ENCODE results near the gene POLR3B. TPM values are rescaled to one million over a fixed set of nuclear protein-coding genes. Genes with fewer than 3 reads are reported as not detected.

Gene POLR3B
- polyA plus RNA-seq, 1 donor from 2014 or later = 3.3 TPM

DNA sequence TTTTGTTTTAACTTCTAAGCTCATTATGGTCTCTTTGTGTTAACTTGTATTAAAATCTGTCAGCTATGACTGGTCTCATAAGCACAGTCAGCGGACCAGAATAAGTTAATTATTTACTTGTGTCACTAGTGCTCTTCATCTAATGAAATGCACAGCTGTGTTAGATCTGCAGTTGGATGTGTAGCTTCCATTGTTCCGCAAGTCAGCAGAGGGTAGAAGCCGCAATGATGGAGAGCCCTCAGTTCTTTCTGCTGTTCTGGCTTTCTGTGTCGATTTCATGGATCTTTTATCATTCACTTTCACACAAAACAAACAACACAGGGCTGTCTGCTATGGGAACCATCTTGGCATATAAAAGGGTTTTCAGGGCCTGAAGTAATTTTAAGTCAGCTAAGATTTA is 136.0 kb downstream of the POLR3B start:
- Mint-ChIP-seq H3K9me3 (no peaks in the 10 kb centered on the region), H3K4me1 (no peaks in the 10 kb centered on the region), H3K27ac (no peak overlapping the region), H3K27me3 (no peaks in the 10 kb centered on the region), H3K36me3 (peaks cover 20% of the 10 kb centered on the region), H3K4me3 (no peak overlapping the region)

DNA sequence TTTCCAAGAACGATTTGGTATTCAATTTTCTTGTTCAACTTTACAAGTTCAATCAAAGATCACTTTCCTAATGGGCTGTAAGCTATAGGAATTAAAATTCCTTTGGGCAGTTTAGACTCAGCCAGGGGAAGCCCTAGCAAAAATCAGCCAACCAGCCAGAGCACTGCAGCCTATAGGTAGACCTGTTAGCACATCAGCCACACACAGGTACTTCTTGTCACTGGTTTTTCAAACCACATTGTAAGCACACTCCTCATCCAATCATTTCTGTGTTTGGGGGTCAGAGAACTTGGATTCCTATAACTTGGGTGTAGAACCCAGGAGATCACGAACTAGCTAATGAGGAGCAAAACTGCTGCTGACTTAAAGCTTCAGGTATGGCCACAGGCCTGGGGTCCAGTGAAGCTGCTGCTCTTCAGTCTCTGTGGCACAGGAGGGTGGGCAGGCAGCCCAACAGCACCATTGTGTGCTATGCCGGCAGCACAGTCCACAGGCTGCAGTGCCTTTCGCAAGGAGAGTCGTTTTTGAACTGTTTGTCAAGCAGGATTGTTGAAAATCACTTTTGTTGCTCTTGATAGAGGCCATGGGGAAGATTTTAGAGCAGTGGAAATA is 137.9 kb downstream of the POLR3B start:
- no peaks in the 10 kb centered on the region for H3K9me3 Mint-ChIP-seq
- H3K4me3 Mint-ChIP-seq = no peak overlapping the region
- H3K27ac Mint-ChIP-seq = no peak overlapping the region
- peaks cover 17% of the 10 kb centered on the region for H3K36me3 Mint-ChIP-seq
- H3K27me3 Mint-ChIP-seq = no peaks in the 10 kb centered on the region
- H3K4me1 Mint-ChIP-seq = no peaks in the 10 kb centered on the region

DNA sequence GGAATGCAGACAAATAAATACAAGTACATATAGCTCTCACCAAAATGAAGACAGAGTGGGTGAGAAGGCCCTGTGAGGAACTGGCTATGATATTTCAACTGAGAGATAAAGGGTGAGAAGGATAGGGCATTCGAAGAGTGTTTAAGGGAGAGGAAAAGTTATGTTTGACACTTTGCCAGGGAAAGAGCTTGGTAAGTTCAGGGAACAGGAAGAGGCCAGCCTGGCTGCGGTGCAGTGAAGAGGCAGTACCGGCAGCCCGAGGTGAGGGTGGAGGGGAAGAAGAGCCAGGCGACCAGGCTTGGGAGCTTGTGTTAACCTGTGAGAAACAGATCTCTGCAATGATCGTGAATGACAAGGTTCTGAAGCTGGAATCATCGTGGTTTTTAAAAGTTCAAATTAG is 140.5 kb downstream of the POLR3B start:
- Mint-ChIP-seq H3K36me3 (peaks cover 15% of the 10 kb centered on the region), H3K27ac (no peak overlapping the region)

DNA sequence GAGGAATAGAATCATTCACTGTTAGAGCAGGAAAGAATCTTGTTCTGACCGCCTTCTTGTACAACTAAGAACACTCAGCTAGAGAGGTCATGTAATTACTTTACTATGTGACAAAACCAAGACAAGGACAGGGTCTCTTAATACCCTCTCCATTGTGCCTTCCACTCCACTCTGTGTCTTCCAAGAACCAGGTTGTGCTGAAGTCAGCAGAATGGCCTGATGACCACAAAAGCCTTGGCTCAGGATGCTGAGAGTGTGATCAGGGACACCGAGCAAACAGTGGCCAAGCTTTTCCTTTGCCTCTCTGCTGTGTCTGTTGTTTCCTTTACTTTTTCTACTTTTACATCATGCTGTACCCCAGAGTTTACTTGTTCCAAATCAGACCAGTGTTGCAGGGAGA is 142.1 kb downstream of the POLR3B start:
- H3K27ac Mint-ChIP-seq = no peak overlapping the region
- no peaks in the 10 kb centered on the region for H3K4me1 Mint-ChIP-seq
- H3K4me3 Mint-ChIP-seq = no peak overlapping the region
- H3K27me3 Mint-ChIP-seq = no peaks in the 10 kb centered on the region
- H3K9me3 Mint-ChIP-seq = no peaks in the 10 kb centered on the region
- peaks cover 15% of the 10 kb centered on the region for H3K36me3 Mint-ChIP-seq

More for the DNA sequence above, 140.5 kb downstream of the POLR3B start:
- Mint-ChIP-seq H3K9me3 (no peaks in the 10 kb centered on the region), H3K4me1 (no peaks in the 10 kb centered on the region), H3K4me3 (no peak overlapping the region), H3K27me3 (no peaks in the 10 kb centered on the region)

DNA sequence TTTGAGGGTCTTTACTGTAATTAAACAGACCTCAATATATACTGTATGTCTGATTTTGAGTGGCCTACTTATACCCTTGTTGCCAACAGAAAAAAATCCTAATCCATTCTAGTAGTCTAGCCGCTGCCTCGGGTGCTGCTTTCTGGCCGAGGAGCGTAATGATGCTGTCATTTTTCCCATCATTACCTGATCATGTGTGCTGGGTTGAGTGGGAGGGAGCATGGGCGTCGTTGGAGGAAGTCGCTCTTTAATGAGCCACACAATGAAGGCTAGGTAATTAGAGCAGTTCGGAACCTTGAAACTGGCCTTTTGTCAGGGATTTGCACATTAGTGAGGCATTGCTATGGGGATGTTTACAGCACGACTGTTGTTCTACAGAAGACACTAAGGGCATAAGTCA is 149.1 kb downstream of the POLR3B start:
- no peaks in the 10 kb centered on the region for H3K9me3 Mint-ChIP-seq
- no peak overlapping the region for H3K4me3 Mint-ChIP-seq
- peaks cover 8% of the 10 kb centered on the region for H3K36me3 Mint-ChIP-seq
- H3K27ac Mint-ChIP-seq = no peak overlapping the region
- no peaks in the 10 kb centered on the region for H3K27me3 Mint-ChIP-seq
- no peaks in the 10 kb centered on the region for H3K4me1 Mint-ChIP-seq

DNA sequence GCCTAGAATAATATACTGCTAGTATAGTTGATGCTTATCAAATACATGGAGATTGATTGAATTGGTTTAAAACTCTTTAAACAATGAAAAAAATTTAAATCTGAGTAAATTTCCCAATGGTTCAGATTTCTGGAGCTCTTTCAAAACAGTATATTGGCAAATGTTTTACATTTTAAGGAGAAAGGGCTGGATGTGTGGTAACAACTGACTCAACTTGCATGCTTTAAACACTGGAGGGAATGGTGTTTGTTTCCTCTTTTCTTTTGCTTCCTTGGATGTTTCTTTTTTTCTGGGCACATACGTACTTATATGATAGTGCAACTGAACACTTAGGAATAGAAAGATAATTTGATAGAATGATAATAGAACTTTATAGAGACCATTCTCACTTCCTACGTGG is 151.4 kb downstream of the POLR3B start:
- Mint-ChIP-seq H3K4me3 (no peak overlapping the region), H3K36me3 (peaks cover 8% of the 10 kb centered on the region), H3K27me3 (no peaks in the 10 kb centered on the region), H3K9me3 (peaks cover 0 to 4% (median 0%) of the 10 kb centered on the region in 3 donors), H3K27ac (no peak overlapping the region), H3K4me1 (no peaks in the 10 kb centered on the region)

DNA sequence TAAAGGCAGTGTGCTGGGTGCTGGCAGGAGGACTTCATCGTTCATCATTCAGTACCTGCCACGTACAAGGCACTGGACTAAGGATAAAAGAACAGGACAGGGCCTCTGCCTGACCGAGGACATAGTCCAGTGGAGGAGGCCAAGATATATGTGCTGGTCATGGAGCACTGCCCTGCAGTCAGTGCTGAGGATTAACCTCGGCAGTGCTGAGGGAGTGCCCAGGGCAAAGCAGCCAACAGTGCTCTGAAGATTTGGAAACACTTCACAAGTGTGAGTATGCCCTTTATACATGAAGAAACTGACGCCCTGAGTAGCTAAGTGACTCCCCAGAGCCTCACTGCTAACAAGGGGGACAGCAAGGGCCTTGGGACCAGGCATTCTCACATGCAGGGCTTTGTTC is 153.8 kb downstream of the POLR3B start:
- Mint-ChIP-seq H3K4me3 (no peak overlapping the region), H3K27ac (no peak overlapping the region), H3K27me3 (no peaks in the 10 kb centered on the region), H3K9me3 (peaks cover 0 to 4% (median 0%) of the 10 kb centered on the region in 3 donors), H3K4me1 (no peaks in the 10 kb centered on the region), H3K36me3 (peaks cover 3% of the 10 kb centered on the region)

DNA sequence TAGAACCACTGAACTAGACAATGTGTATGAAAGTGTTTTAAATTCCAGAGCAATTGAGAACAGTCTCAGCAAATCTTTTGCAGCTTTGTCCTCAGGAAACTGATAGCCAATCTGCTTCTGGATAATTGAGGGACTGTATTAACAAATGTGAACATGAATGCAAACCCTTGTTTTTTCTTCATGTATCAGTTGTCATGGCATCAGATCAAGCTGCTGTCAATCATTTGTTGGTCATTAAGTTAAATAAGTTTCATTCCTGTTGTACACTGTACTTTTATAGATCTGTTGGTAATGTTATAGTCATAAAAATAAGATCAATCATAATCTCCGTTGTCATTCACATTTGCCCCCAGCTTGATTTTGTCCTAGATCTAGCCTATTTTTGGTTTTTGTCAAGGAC is 159.8 kb downstream of the POLR3B start:
- H3K4me3 Mint-ChIP-seq = no peak overlapping the region
- H3K27ac Mint-ChIP-seq = peak overlapping the region in 1 of 3 donors; percentile 29
- peaks cover 0 to 4% (median 1%) of the 10 kb centered on the region in 3 donors for H3K9me3 Mint-ChIP-seq
- no peaks in the 10 kb centered on the region for H3K36me3 Mint-ChIP-seq
- H3K4me1 Mint-ChIP-seq = no peaks in the 10 kb centered on the region
- no peaks in the 10 kb centered on the region for H3K27me3 Mint-ChIP-seq

DNA sequence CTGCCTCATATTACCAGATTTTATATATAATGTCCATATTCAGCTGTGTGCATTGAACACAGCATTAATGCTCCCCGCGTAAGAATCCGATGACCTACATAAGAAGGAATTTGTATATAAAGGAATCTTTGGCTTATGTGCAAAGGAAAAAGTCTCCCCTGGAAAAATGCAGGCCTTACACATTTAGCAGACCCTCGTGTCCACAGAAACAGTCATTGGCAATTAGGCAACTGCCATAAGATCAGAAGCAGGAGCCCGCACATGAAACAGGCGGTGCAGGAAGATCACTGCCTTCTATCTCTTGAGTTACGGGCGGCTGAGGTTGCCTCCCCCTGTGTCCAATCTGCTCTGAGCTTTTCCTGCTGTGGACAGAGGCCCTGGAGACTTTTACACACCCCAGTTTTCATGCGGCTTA is 162.1 kb downstream of the POLR3B start:
- H3K4me1 Mint-ChIP-seq = no peaks in the 10 kb centered on the region

DNA sequence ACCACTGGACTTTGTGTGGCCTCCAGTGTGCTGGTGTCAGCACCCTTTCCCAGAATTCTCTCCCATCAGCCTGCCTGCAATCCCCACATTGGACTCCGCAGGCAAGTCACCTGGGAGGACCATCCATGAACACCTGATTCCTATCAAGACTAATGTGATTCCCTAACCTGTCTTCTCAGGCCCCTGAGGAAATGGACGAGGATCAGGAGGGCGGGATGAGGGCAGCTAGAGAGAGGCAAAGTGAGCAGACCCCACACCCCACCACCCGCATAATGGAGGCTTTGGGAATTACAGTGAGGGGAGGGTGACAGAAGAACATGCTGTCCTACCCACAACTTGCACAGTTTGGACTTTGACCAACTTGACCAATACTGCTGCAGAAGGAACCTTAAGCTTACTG is 164.4 kb downstream of the POLR3B start:
- Mint-ChIP-seq H3K4me1 (no peaks in the 10 kb centered on the region), H3K9me3 (peaks cover 0 to 1% (median 0%) of the 10 kb centered on the region in 3 donors), H3K27me3 (no peaks in the 10 kb centered on the region), H3K36me3 (no peaks in the 10 kb centered on the region), H3K27ac (no peak overlapping the region), H3K4me3 (no peak overlapping the region)

More for the DNA sequence above, 162.1 kb downstream of the POLR3B start:
- no peaks in the 10 kb centered on the region for H3K36me3 Mint-ChIP-seq
- peak overlapping the region in 1 of 4 donors; percentile 36 for H3K4me3 Mint-ChIP-seq
- peaks cover 0 to 1% (median 0%) of the 10 kb centered on the region in 3 donors for H3K9me3 Mint-ChIP-seq
- no peaks in the 10 kb centered on the region for H3K27me3 Mint-ChIP-seq
- no peak overlapping the region for H3K27ac Mint-ChIP-seq

DNA sequence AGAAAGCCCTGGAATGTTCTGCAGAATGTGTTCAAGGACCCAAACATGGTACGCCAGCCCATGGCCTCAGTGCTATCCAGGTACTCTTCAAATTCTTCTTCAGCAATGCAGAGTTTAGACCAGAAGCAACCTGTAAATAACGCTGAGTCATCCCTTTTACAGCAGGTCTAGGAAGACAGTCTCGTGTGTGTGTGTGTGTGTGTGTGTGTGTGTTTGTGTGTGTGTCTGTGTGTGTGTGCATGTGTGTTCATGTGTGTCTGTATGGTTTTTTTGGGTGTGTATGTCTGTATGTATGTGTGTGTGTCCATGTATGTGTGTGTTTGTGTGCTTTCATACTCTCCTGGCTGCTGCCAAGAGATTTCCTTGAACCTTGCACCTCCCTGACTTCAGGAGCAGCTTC is 165.2 kb downstream of the POLR3B start:
- Mint-ChIP-seq H3K4me1 (no peaks in the 10 kb centered on the region), H3K36me3 (no peaks in the 10 kb centered on the region), H3K4me3 (no peak overlapping the region), H3K9me3 (peaks cover 0 to 1% (median 0%) of the 10 kb centered on the region in 3 donors), H3K27me3 (peaks cover 2% of the 10 kb centered on the region), H3K27ac (no peak overlapping the region)

DNA sequence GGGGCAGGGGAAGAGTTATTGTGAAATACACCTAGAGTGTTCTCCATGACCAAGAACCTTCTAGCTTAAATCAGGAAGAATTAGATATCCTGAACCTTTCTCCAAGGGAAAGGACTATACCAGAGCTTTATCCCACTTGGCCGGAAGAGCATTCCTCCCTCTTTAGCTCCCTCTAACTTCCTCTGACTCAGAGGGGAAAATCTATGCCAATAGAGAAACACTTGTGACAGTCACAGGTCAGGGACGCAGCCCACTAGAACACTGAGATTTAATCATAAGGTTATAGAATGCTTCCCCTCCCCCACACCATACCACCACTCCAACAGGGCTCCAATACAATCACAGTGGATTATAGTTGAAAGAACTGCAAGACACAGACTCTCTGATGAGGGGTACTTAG is 169.8 kb downstream of the POLR3B start:
- Mint-ChIP-seq H3K27ac (no peak overlapping the region), H3K4me3 (no peak overlapping the region), H3K27me3 (peaks cover 6% of the 10 kb centered on the region), H3K9me3 (peaks cover 2 to 6% (median 4%) of the 10 kb centered on the region in 3 donors), H3K4me1 (no peaks in the 10 kb centered on the region), H3K36me3 (no peaks in the 10 kb centered on the region)

DNA sequence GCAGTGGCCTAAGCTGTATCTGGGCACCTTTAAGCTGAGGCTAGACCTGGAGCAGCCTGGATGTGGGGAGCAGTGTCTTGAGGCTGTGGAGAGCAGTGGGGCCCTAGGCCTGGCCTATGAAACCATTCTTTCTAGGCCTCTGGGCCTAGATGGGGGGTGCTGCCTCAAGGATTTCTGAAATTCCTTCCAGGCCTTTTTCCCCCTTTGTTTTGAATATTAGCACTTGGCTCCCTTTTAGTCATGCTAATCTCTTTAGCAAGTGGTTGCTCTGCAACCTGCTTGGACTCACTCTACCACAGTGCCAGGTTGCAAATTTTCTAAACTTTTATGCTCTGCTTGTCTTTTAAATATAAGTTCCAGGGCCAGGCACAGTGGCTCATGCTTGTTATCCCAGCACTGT is 183.7 kb downstream of the POLR3B start:
- H3K27ac Mint-ChIP-seq = no peak overlapping the region
- H3K9me3 Mint-ChIP-seq = peaks cover 11 to 18% (median 12%) of the 10 kb centered on the region in 3 donors
- H3K36me3 Mint-ChIP-seq = no peaks in the 10 kb centered on the region
- no peaks in the 10 kb centered on the region for H3K4me1 Mint-ChIP-seq
- H3K27me3 Mint-ChIP-seq = peaks cover 9% of the 10 kb centered on the region
- H3K4me3 Mint-ChIP-seq = no peak overlapping the region

DNA sequence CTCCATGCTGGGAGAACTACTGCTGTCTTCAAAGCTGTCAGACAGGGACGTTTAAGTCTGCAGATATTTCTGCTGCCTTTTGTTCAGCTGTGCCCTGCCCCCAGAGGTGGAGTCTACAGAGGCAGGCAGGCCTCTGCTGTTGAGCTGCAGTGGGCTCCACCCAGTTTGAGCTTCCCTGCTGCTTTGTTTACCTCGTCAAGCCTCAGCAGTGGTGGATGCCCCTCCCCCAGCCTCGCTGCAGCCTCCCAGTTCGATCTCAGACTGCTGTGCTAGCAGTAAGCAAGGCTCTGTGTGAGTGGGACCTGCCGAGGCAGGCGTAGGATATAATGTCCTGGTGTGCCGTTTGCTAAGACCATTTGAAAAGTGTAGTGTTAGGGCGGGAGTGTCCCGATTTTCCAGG is 193.9 kb downstream of the POLR3B start:
- peaks cover 7 to 25% (median 13%) of the 10 kb centered on the region in 3 donors for H3K9me3 Mint-ChIP-seq
- H3K27me3 Mint-ChIP-seq = peaks cover 14% of the 10 kb centered on the region
- H3K4me3 Mint-ChIP-seq = no peak overlapping the region
- H3K4me1 Mint-ChIP-seq = no peaks in the 10 kb centered on the region
- no peaks in the 10 kb centered on the region for H3K36me3 Mint-ChIP-seq
- H3K27ac Mint-ChIP-seq = no peak overlapping the region

DNA sequence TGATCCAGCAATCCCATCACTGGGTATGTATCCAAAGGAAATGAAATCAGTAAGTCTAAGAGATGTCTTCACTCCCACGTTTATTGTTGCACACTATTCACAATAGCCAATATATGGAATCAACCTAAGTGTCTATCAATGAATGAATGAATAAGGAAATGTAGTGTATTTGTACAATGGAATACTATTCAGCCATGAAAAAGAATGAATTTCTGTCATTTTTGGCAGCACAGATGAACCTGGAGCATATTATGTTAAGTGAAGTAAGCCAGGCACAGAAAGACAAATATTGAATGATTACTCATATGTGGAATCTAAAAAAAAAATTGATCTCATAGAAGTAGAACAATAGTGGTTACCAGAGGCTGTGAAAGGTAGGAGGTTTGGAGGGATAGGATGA is 194.7 kb downstream of the POLR3B start:
- H3K27me3 Mint-ChIP-seq = peaks cover 14% of the 10 kb centered on the region
- H3K4me1 Mint-ChIP-seq = no peaks in the 10 kb centered on the region
- H3K9me3 Mint-ChIP-seq = peaks cover 7 to 22% (median 13%) of the 10 kb centered on the region in 3 donors
- no peak overlapping the region for H3K27ac Mint-ChIP-seq
- H3K36me3 Mint-ChIP-seq = no peaks in the 10 kb centered on the region
- H3K4me3 Mint-ChIP-seq = no peak overlapping the region

Measured in IgD-negative memory B cell (primary cell).